ENCODE data around the gene B4GALT3.
A peak's percentile ranks its signal among the peaks of the same experiment; 100 is the strongest.

The B4GALT3 gene

DNA sequence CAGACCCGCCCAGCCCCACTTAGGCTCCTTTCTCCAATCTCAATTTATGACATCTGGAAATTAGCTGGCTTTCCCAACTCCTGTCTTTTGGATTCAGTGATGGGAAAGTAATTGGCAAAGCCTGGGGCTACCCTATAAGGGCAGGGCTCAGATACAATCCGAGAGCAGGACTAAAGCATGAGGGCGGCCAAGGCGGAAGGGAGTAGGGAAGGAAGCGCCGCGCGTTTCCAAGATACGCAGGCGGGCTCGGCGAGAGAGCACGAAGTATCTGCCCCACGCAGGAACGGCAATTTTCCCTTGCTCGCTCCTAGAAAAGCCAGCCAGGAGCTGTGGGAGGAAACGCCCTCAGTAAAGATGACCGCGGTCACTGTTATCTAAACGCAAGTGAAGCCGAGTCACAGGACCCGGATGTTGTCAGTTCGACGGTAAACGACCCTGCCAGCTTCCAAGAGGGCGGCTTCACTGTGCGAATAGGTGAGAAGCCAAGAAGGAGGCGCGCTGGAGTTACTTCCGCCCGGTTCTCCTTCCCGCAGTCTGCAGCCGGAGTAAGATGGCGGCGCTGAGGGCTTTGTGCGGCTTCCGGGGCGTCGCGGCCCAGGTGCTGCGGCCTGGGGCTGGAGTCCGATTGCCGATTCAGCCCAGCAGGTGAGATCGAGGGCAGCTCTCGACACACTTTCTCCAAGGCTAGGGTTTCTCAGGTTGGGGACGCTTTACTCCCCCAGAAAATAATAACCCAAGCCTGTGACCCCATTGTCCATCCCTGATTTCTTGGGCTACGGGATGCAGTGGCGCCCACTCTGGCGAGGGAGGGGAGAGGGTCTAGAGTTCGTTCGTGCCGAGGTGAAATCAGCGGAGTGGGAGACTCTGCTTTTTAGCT lies 24.8 kb upstream of the B4GALT3 start, which contains the start of gene NDUFS2:
TSS of gene NDUFS2 (plus strand) at position 532 of the 877 bp plus-strand sequence. CDS start at position 551, 19 bp downstream.
- peak; percentile 78 for DNase-seq (ENCODE audit: low read depth)

DNA sequence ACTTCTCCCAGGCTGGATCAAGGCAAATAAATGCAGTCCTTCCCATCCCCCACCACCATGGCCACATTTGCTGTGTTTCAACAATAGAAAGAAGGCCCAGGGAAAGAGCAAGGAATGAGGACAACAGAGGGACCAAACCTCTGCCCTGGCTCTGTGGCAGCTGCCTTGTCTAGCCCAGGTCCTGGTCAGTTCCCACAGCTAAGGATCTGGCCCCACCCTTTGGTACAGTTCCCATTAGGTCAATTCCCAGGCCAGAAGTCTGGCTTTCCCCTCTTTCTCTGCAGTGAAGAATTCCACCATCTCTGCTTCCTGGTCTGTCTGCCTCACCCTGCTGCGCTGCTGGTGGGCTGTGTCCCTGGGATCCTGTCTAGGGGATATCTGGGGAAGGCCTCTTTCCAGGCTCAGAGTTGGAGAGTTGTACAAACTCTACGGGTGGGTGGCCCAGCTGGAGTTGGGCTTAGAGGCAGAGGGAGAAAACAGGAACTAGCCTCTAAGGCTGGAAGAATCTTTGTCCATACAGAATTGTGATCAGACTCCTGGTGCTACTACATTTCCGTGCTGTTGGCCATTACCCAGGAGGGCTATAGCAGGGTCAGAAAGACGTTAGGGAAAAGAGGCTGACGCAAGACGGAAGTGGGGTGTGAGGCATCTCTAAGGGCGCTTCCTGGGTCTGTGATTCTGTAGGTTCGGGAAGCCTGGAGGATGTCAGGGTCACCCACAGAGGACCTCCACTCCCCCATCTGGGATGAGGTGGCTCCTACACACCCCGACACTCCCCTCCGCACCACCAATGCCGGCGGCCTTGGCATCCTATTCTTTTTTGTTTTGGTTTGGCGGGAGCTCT lies 23.9 kb upstream of the B4GALT3 start:
- no peak for DNase-seq (ENCODE audit: low read depth)

DNA sequence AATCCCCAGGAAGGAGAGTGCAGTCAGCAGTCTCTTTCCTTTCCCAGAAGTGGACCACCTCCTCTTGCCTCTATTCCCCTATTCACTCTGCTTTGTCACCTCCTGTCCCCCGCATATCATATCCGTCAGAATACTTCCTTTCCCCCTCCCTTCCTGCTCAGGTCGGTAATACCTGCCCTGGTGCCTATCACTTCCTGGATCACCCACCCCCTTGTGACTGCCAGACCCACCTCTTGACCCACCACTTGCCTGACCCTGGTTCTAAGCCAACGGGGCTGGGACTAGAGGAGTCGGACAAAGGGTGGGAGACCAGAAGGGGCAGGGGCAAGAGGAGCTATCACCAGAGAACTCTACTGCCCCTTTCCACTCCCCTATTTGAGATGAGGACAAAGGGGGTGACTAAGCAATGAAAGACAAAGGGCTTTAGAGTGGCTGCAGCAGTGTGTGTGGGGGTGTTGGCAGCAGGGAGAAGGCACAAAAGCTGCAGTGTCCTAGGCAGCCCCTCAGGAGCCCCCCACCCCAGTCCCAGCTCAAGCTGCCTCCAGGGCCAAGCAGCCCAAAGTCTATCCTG lies 23.2 kb upstream of the B4GALT3 start:
- DNase-seq (ENCODE audit: low read depth): no peak

DNA sequence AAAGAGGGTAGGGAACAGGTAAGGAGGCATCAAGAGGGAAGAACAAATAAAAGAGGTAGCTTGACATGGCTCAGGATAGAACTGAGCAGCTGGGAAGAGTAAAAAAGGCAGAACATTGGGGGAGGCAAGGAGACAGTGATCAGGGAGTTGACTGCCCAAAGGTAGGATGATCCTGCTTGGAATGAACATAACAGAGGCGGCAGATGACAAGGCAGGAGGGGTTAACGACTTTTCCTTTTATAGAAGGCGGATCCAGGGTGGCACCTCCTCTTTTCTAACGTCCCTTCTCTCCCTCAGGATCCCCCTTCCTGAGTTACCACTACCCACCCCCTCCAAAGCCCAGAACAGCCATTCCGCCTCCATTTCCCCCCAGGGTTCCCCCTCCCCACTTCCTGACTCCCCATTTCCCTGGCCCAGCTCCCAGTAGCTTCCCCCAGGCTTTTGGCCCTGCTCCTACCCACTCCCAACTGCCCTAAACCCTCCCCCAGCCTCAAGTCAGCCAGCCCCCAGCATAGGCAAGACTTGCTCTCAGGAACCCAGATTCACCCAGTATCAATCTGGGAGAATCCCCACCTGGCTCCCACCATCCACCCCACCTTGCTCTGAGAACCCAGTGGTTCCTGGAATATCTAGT lies 22.3 kb upstream of the B4GALT3 start:
- no peak for DNase-seq (ENCODE audit: low read depth)

DNA sequence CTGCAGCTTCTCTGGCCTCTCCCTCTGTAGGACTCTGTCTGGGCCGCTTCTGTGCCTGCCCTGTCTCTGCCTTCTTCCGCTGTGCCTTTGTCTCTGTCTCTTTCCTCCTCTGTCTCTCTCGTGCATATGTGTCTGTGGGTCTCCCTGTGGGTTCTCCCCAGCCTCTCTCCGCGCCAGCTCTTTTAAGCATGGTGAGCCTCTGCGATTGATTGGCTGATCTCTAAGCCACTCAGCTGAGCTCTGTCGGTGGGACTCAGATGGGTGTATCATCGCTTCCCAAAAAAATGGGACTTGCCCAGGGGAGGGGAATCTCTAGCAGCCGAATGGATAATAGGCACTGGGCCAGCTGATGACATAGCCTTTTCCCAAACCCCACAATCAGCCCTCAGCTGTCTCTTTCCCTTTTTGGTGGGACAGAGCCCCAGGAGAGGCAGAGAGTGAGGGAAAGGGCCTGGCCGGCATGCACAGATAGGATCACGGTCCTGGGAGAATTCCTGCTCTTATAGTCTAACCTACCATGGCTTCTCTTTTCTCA lies 21.7 kb upstream of the B4GALT3 start, which contains the start of gene ADAMTS4:
TSS of gene ADAMTS4 (minus strand) at position 158 of the 535 bp plus-strand sequence. CDS start 427 bp downstream, outside the sequence.
- DNase-seq (ENCODE audit: low read depth): no peak

DNA sequence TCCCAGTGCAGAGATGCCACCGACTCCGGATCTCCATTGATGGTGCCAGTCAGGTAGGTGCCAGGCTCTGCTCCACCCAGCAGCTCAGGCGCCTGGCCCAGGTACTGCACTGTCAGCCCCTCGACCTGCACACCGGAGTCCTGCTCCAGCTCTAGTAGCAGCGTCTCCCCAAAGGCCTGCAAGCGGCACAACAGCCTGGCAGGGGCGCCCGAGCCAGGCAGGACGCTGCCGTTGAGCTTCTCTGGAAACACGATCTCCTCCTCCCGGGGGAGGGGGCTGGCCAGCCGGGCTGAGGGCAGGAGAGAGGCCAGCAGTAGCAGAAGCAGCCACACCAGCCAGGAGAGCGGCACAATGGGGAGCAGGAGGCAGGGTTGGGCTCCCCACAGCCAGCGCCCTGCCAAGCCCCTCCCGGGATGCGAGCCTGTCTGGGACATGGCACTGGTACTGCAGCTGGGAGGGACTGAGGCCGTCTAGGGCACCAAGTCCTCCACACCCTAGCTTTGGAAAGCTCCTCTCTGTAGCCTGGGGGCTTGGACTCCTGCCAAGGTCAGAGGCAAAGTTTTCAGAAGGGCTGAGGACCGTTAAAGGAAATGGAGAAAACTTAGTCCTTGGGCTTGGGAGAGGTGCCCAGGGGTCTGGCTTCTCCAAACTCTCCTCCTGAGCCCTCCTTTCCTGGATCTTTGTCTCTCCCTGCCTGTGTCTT lies 21.0 kb upstream of the B4GALT3 start:
- DNase-seq (ENCODE audit: low read depth): no peak

DNA sequence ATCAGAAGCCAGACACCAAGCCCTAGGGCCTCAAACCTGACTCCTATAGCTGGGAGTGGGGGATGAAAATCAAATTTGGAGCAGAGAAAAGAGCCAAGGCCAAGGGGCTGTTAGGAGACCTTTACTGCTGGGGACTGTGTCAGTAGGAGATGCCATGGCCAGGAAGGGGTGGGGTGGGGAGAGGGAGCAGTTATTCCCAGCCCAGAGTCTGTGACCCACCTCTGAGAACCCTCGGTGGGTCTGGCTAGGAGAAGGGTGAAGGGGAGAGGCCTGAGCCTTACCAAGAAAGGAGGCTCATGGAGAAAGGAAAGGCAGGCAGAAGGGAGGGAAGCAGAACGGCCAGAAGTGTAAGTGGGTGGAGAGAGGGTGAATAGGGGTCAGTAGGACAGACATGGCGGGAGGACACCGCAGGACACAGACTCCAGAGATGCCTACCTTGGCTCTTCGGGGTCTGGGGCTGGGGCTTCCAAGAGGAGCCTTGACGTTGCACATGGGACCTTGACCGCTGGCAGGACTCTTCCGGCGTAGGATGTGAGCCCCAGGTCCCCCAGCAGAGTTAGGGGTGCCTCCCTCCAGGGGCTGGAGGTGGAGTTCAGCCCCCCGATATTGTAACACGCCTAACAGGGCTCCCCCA lies 20.4 kb upstream of the B4GALT3 start:
- DNase-seq (ENCODE audit: low read depth): no peak

DNA sequence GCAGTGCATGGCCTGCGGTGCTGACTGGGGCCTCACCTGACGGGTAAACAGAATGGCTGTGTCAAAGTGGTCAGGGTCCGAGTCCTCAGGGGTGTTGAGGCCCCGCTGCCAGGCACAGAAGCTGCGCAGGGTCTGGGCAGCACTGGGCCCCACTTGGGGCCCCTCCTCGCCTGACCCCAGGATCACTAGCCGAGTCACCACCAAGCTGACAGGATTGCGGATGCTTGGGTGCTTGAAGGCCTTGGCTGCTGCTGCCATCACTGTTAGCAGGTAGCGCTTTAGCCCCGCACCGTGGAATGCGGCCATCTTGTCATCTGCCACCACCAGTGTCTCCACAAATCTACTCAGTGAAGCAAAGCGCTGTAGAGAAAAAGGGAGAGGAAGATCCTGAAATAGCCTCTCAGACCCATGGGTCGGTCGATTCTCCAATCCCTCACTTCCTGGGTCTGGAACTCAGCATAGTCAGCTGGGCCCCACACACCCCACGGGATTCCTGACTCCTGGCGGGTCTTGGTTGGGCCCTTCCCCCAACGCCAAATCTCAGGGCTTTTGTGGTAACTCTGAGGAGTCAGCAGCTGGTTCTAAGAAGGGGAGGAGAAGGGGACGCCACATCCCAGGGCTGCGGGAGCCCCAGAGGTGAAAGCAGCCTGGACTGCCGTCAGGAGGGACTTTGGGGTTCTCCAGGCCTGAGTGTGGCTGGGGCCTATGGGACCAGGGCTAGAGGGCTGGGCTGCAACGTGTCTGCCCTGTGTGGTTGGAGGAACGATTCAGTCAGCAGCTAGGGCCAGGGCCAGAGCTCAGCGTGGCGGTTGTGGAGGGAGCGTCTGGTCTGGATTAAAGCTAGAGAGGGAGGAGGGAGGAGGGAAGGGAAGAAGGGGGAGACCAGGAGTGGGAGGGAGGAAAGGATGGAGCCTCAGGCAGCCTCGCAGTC lies 19.5 kb upstream of the B4GALT3 start:
- DNase-seq (ENCODE audit: low read depth): no peak

DNA sequence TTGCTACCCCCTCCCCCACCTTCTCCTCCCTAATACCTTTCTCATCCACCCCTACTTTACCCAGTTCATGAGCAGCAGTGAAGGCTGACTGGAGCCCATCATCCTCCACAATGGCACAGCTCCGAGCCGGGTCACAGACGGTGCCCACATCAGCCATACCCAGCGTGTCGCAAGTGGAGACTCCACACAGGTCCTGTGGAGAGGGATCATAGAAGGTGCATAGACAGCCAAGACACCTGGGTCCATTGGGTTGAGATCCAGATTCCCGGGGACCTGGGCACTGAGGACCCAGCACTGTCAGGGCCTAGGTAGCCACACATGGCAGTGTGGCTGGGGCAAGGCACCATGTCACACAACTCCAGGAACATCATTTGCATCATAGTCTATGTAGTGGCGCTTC lies 18.8 kb upstream of the B4GALT3 start:
- no peak for DNase-seq (ENCODE audit: low read depth)

DNA sequence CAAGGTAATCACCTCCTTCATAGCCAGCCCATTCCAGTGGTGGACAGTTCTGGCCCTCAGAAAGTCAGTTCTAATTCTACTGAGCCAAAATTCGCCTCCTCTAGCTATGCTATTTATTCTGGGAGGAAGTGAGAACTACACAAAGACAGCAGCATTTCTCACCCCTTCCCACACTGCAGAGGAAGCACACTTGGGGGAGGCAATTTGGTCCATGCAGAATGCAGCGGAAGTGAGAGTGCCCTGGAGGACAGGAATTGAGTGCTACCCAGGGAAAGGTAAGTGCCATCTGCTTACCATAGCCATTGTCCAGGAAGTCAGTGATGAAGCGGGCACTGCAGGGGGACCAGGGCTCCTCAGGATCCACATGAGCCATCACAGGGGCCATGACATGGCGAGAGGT lies 17.9 kb upstream of the B4GALT3 start:
- no peak for DNase-seq (ENCODE audit: low read depth)

DNA sequence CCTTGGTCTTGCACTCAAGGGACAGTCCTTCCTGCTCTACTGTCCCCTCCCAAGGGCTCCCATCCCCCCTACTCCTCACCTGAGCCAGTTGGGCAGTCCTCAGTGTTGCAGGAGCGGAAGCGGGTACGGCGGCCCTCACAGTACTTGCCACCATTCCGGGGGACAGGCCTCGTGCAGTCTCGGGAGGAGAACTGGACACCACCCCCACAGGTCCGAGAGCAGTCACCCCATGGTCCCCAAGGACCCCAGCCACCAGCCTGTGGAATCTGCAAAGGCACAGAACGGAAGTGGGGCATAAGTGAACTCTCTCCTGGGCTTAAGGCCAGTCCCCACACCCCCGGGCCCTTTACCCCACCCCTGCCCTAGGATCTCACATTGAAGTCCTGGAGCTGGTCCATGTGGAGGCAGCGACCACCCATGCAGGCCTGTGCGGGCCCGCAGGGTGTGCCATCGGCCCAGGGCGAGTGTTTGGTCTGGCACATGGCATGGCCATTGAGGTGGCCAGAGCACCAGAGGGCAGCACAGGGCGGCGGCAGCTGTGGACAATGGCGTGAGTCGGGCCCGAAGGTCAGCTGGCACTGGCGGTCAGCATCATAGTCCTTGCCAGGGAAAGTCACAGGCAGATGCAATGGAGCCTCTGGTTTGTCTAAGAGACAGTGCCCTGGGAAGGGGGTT lies 16.4 kb upstream of the B4GALT3 start:
- no peak for DNase-seq (ENCODE audit: low read depth)

DNA sequence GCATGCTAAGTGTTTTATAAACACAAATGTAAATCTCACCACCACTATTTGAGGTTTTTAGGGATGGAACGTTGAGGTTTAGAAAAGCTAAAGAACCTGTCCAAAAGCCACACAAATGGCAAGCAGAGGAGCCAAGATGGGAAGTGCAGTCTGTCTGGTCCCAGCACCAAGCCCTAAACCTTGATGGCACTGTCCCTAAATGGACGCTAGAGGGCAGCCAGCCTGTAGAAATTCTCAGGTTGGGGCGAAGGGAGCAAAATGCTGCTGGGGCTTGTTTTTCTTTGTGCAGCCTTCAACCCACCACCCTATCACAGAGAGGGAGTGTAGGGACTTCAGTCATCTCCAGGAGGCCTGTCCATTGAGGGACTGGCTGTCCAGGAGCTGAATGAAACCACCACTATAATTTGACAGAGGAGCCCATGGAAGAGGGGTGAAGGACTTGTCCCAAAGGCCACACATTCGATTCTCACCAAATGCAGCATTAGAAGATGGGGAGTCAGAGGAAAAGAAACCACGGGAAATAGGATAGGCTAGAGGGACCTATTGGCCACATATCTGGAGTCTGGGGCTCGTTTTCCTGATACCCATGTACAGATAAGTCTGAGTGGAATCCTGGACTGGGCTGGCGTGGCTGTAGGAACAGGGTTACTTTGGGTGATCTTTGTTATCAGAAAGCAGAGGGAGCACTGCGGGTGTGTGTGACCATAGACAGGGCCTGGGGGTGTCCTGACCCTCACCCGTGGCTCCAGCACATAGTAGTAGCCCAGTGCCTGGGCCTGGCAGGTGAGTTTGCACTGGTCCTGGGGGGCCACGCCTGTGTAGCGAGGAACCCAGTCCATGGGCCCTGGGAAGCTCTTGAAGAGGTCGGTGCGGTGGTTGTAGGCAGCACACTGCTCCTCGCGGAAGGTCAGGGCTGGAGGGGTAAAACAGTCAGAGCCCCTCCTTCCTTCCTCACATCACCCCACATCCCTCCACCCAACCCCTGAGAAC lies 15.5 kb upstream of the B4GALT3 start:
- DNase-seq (ENCODE audit: low read depth): no peak

DNA sequence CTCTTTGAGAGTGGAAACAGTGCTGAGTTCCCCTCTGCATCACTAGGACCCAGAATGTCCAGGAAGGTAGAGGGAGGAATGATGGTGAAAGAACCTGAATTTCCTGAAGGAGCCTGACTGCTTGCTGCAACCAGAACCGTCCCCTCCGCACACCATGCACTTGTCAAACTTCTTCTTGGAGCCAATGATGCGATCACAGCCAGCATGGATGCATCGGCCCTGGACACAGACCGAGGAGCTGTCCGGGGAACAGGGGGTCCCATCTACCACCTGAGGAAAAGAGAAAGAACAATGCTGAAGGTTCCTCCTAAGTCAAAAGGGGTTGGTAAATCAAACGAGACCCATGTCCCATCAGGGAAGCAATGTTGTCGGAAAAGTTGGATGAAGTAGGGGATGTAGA lies 14.7 kb upstream of the B4GALT3 start:
- no peak for DNase-seq (ENCODE audit: low read depth)

DNA sequence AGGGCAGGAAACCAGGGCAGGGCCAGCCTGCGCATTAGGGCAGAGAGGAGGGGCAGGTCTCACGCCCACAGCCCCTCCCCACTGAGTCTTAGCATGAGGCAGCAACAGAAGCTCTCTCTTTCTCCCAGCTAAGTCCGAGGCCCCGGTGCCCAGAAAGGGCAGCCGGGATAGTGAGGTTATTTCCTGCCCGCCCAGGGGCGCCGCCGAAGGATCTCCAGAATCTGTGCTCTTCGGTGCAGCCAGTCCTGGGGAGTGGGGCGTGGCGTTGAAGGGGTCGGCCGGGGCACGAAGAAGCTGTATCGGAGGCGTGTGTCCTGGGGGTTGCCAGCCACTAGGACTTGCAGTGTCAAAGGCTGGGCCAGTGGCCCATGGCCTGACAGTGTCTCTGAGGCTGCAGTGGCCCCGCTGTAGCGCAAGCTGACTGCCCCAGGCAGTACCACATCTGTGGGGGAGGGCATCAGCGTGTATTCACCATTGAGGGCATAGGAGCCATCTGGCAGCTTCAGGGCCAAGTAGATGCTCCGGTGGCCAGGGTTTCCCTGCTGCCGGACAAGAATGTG lies 13.7 kb upstream of the B4GALT3 start:
- no peak for DNase-seq (ENCODE audit: low read depth)

DNA sequence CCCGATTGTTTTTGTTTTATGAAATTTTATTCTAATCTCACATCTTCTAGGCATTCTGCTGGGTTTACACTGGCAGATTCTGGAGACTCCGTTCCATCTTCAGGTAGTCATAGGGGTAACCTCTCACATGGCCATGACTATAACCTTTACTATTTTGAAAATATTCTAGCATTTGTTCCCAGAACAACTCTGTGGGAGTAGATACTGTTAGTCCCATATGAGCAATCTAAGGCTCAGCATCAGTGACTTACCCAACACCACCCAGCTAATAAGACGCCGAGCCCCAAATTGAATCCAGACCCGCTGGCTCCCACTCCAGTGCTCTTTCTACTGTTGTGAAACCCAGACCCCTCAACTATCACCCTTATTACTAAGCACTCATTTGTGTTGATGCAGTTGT lies 11.7 kb upstream of the B4GALT3 start:
- DNase-seq (ENCODE audit: low read depth): no peak

DNA sequence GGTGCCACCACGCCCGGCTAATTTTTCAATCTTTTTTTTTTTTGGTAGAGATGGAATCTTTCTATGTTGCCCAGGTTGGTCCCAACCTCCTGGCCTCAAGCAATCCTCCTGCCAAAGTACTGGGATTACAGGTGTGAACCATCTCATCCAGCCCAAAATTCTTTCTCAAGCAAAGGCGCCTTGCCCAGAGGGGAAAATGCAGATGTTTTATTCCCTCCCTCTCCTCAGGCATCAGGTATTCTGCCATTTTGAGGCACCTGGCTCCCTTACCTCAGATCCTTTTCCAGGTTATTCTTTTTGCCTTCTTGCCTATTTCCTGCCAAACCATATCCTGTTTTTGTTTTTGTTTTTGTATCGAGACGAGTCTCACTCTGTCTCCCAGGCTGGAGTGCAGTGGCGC lies 11.1 kb upstream of the B4GALT3 start:
- DNase-seq (ENCODE audit: low read depth): no peak

DNA sequence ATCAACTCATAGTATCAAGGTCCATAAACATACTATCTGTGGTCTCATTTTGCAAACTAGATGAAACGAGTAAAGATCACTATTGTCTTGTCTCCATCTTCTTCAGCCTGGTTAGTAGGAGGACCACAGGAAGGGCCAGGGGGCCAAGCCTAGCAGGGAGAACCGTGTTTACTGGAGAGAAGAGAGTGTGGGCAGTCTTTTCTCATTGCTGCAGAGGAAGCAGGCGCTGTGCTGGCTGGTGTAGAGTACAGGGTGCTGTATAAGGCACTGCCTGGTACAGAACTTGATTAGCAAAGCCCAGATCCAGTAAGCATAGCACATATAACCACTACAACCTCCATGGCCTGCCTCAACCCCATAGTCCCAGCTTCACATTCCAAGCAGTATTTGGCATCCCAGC lies 10.0 kb upstream of the B4GALT3 start:
- no peak for DNase-seq (ENCODE audit: low read depth)

Data from stimulated activated CD8-positive, alpha-beta memory T cell treated with anti-CD3 and anti-CD28 coated beads, Interleukin-15, amount 100 ng/mL, for 24 hours (primary cell).